ENCODE results near the gene CCDC91.

- TF ChIP-seq BHLHE40 (IDR thresholded peaks at IDR 0.05; ENCODE audit: borderline replicate concordance) (no peak), SP1 (IDR thresholded peaks at IDR 0.05) (no peak), ARNT (IDR thresholded peaks at IDR 0.05) (no peak), ZNF384 (IDR thresholded peaks at IDR 0.05) (no peak)
Observed at GRCh38 chr12:28513983-28514382, 323.7 kb downstream of the CCDC91 start.
